ENCODE measurements around the gene TMEM175.

Gene TMEM175

DNA sequence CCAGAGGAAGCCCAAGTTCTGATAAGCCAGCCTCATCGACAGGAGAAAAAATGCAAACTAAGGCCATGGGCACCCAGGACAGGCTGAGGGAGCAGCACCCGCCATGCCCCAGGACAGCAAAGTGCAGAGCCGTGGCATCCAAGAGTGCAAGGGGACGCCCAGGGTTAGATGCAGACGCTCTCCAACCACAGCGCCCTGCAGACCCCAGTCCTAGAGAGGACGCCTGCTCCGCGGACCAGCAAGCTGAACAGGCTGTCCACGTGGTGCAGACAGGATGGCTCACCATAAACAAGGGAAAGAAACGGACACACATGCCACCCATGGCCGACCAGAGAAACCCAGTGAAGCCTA lies 32.7 kb upstream of the TMEM175 start:
- DNase-seq, result peak in 1 of 14 donors; percentile 69

DNA sequence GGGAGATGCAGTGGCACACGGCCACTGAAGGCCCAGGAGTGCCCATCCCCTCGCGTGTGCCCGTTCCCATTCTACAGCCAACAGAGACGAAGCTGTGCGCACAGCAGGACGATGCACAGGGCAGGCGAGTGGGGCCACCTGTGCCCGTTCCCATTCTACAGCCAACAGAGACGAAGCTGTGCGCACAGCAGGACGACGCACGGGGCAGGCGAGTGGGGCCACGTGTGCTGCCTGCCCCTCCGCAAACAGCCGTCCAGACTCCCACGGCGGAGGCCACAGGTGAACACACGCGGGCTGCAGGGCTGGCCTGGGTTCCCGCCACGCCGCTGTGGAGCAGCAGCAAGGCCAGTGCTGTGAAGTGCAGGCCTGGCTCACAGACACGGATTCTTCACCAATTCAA lies 32.2 kb upstream of the TMEM175 start:
- peak in 1 of 14 donors; percentile 72 for DNase-seq

DNA sequence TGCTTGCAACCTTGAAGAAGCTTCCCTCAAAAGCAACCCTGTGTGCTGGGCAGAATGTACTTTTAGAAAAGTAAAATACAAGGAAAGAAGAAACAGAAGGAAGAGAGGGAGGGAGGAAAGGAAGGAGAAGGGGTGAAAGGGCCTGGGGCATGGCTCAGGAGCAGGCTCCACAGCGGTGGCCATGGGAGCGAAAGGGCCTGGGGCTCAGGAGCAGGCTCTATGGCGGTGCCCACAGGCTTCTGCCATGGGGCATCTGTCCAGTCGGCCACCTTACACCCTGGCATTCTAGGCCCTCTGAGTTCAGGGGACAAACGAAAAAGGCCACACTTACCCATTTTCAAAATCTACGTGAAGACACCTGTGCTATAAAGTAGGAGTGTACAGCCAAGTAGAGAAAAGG lies 31.5 kb upstream of the TMEM175 start:
- DNase-seq, result no peak

DNA sequence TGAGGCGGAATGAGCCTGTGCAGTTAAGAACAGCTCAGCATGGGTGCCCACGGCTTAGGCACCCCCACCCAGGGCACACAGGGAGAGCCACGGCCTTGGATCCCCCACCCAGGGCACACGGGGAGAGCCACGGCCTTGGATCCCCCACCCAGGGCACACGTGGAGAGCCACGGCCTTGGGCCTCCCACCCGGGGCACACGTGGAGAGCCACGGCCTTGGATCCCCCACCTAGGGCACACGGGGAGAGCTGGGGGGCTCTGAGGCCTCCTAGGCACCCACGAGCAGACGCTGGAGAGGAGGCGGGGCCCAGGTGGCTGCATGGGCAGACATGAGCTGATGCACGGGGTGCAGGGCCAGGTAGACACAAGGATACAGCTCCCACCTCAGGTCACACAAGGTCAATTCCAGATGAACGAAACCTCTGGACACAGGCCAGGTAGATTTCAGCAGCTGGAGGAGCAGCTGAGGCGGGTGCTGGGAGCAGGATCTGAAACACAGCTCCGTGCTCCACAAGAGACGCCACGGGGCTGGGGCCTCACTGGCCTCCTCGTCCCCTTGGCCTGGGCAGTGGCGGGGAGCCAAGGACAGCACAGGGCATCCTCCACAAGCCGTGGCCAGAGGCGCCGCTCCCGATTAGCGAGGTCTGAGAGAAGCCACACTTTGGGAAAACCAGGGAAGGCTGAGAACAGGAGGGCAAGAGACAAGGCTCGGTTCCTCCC lies 30.9 kb upstream of the TMEM175 start:
- no peak for DNase-seq

DNA sequence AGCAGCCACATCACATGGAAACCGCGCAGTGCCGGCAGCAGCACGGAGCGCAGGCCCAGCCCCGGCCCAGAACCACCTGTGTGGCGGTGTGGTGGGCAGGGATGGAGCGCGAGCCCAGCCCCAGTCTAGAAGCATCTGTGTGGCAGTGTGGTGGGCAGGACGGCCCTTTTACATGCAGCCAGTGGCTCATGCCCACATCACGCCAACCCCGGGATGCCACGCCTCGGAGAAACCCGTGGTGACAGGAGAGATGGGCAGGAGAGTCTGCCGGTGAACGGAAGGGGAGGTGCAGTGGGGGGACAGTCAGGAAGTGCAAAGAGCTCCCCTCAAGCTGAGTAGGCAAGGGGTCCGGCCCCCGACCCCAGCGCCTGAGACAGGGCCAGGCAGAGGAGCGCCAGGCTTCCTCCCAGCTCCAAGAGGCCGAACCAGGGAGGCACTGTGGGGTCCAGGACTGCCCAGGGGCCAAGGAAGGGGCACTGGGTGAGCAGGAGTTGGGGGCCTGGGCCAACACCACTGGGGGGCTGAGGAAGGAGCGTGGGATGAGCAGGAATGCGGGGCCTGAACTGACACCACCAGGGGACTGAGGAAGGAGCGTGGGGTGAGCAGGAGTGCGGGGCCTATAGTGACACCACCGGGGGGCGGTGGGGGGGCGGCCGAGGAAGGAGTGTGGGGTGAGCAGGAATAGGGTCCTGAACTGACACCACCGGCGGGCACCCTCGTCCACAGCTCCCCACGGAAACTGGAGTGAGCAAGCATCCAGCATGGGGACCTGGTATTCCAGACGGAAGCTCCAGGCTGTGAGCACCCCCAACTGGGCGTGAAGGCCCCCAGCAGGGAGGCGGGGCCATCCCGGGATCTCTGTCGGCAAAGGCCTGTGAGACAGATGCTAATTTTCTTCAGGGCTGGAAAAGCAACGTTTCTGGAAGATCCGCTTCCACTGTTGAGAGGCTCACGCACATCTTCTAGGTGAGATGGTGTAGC lies 28.9 kb upstream of the TMEM175 start:
- no peak for DNase-seq

DNA sequence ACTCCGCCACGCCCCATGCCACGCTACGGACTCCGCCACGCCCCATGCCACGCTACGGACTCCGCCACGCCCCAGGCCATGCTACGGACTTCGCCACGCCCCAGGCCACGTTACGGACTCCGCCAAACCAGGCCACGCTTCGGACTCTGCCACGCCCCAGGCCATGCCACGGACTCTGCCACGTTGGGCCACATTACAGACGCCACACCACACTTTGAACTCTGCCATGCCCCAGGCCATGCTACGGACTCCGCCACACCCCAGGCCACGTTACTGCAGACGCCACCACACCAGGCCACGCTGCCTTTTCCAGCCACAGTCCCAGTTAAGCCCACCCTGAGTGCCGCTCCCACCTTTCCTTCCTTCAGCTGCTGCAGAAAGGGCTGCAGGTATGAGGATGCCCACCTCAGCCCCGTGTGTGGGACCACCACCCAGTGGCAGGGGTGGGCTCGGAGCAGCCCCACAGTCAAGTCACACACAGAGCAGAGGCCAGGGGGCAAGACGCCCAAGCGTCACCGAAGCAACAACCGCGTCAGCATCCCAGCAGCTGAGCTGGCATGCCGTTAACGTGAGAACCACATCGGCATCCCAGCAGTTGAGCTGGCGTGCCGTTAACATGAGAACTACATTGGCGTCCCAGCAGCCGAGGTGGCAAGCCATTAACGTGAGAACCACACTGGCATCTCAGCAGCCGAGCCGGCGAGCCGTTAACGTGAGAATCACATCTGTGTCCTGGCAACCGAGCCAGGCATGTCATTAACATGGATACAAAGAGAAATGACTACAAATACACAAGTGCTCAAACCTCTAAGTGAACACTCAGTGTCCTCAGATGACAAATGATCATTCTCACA lies 26.5 kb upstream of the TMEM175 start:
- no peak for DNase-seq

DNA sequence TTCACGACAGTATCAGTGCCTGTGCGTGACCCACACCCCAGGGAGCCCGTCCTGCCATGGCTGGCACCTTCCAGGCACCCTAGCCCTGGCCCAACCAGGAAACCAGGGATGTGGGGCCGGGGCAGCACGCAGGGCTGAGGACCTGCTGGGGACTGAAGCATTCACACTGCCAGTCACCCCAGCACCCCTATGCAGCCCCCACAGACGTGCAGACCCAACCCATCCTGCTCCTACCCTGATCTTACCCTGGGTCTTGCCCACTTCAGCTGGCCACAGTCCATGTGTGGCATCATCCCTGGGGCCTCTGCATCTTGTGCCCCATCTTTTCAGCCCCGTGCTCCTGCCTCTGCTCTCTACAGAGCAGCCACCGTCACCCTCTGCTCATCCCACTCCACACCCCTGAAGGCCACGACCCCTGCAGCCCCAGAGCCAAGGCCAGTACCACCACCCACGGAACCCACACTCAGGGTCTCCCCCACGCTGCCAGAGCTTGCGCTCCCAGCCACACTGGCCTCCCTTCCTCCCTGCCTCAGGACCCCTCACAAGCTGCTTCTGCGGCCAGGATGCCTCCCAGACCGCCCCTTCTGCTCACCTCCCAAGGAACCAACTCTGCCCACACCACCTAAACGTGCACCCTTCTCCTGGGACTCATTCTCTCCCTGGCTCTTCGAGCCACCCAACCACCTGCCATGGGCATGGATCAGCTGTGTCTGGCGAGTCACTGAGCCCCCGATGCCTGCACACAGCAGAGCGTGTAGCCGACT lies 25.7 kb upstream of the TMEM175 start:
- DNase-seq, result no peak

DNA sequence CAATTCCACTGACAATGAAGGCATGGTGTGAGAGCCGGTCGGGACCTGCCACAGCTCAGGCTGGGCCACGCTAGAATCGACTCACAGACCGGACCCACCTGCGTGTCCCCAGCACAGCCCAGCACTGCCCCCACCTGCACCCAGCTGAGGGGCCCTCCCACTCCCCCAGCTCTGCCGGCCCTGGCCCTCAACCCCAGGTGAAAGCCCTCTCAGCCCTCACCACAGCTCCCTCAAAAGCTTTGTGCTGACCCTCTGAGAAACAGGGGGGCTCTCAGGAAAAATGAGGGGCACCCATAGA lies 25.2 kb upstream of the TMEM175 start:
- DNase-seq, result no peak

DNA sequence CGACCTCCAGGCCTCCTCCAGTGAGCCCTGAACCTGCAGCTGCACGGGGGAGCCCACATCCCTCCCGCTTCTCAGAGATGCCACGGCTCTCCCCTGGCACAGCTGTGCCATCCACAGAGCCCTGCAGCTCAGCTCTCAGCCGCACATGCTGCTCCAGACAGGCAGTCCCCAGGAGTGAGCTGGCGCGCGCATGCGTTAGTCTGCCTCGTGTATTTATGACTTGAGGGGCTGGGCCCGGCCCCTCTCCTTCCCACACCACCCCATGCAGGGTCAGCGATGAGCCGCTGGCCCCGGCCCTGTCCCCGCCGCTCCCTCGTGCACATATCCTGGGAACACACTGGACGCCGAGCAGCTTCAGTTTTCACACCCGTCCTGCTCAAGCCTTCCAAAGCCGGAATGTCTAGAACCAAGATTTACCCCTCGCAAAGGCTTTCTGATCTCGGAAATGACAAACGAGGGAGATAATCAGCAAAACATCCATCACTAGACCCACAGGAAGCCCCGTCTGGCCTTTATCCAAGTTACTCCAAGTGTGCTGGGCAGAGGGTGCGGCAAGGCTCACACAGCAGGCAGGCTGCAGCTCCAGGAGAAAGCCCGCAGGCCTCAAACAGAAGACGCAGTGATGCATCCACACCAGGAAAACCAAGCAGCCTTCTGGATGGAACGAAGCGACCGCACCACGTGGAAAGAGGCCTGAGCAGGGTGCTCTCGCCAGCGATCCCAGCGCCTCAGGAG lies 24.4 kb upstream of the TMEM175 start:
- DNase-seq, result no peak

DNA sequence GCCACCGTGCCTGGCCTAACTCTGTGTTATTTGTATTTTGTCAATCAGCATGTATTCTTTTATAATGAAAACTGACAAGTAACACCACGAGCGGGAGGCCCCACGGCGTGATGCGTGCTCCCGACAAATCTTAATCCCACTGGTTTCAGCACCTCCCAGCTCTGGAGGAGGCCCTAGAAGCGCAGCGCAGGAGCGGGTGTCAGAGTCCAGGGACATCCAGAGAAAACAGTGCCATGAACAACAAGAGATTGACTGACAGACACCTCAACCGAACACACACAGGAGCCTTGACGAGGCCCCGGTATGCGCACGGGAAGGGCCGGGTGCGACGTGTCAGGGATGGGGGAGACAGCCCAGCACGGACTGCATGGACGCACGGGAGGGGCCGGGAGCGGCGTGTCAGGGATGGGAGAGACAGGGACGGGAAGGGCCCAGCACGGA lies 23.1 kb upstream of the TMEM175 start:
- DNase-seq, result no peak

DNA sequence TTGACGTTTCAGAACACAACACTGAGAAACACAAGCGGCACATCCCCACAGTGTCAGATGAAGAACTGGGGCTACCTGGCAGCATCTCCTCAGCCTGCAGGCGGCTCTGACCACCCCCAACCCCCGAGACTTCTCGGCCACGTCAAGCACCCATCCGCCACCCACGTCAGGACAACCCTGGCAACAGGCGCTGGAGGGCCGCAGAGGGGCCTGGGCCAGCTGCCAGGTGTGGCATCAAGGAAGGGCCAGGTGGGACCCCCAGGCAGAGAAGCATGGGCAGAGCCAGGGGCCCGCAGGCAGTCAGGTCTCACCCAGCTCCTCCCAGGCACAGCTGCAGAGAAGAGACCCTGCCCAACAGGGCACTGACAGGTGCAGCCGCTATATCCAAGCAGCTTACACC lies 22.4 kb upstream of the TMEM175 start:
- no peak for DNase-seq

DNA sequence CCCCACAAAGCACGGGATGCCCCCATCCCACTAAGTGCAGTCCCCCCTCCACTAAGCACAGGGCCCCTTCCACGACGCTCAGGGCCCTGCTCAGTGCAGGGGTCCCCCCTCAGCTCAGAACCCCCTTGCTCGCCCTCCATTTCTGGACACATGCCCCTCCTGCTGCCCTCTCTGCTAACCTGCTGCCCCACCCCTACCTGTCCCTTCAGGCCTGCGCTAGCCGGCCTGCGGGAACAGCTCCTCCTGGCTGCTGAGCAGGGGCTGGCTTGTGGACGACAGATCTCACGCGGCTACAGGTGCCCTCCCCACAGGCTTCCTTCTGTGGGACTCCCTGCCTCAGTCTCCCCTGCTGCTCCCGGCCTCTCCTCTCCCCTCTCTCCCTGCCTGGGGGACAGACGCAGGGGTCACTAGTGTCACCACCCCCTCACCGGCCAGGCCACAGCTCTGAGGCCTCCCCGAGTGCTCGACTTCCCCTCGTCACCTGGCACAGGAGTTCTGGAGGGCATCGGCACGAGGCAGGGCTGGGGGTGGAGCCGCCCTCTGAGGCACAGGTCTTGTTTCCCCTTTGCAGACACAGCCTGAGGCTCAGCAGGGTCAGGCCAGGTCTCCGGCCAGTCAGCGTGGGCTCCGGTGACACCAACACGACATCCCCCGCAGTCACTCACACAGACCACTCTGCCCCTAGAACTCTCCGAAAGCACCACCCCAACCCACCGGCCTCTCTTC lies 21.7 kb upstream of the TMEM175 start:
- DNase-seq, result no peak

DNA sequence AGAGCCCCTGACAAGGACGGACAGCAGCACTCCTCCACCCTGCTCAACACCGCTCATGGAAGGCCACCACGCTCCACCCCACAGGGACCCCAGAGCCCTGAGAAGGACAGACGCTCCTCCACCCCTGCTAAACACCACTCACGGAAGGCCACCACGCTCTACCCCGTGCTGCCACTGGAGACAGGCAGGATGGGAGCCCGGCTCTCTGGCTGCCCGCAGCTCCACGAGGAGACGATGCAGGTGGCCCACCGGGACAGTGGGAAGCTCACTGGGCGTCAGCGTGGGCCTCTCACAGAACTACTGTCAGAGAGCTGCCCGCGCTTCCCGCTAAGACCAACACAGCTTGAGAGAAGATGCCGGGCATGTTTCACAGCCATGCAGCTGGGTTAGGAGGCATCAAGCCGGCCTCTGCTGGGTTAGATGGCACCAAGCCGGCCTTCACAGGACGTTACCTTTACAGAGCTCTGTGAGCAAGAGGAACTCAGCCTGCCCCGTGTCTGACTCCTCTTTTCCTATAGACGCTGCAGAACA lies 21.0 kb upstream of the TMEM175 start:
- DNase-seq, result no peak

DNA sequence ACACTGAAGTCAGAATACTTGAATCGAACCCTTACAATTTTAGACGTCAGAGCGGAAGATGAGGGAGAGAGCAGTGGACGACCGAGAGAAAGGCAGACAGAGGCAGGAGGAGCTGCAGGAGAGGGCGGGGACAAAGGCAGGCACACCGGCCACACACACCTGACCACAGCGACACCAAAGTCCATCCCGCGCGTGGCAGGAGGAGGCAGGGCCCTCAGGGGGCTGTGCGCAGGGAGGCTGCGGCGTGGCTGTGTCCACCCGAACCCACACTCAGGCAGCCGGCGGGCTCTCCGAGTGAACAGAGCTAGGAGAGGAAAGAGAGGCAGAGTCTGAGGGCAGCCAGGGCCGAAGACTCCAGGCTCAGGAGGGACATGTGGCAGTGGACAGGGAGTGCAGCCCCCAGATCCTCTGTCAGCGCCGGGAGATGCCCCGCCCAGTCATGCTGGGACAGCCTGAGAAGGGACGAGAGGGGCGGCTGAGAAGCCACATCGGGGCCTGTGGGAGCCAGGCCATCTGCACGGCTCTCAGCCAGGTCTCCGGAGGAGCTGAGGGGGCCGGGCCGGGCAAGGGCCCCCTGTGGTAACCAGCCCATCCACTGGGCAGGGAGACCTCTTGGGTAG lies 20.3 kb upstream of the TMEM175 start:
- peak in 4 of 14 donors; percentile 13 to 71 (median 48) for DNase-seq

DNA sequence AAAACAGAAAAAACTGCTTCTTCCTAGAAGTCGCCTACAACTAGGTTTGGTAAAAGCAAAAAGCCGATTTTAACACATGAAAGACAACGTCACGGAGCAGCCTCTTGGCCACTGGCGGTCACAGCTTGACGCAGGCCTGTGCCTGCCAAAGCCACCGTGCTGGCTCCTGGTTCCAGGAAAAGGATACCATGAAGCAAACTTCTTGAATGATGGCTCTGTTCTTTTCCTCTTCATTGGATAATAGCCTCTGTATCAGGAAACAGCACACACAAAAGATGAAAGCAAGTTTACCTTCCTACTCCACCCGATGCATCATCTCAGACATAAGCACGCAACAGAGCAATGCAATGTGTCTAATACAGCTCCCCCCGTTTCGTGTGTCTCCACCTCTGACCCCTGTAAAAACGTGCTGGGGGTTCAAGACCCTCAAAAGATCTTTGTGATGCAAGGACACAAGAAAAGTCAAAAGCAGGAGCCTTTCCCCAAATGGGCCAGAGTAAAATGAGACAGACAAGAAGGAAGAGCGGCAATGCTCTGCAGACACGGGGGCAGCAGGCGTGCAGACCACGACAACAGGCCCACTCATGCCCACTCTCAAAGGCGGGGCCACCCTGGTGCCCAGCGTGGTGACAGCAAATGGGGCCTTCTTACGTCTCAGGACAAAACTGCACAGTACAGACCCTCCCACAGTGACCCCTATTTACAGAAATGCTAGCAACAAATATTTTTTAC lies 19.5 kb upstream of the TMEM175 start:
- peak in 5 of 14 donors; percentile 28 to 72 (median 40) for DNase-seq

DNA sequence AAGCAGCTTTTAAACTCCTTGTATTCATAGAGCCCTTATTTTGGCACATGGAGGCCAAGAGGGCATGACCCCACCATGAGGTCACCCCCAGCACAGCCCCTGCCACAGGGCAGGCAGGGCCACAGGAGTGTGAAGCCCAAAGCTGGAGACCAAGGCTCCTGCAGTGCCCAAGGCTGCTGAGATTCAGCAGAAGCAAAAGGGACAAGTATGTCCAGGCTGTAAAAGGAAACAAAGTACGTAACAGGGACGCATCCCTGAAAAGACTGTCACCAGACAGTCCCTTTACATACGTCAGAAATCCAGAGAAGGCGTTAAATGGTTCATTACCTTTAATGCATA lies 19.0 kb upstream of the TMEM175 start:
- no peak for DNase-seq

DNA sequence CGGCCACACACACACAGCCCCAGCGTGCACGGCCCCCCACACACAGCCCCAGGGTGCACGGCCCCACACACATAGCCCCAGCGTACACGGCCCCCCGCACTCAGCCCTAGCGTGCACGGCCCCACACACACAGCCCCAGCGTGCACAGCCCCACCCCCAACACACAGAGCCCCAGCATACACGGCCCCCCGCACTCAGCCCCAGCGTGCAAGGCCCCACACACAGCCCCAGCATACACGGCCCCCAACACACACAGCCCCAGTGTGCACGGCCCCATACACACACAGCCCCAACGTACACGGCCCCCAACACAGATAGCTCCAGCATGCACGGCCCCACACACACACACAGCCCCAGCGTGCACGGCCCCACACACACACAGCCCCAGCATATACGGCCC lies 17.7 kb upstream of the TMEM175 start:
- DNase-seq, result no peak

DNA sequence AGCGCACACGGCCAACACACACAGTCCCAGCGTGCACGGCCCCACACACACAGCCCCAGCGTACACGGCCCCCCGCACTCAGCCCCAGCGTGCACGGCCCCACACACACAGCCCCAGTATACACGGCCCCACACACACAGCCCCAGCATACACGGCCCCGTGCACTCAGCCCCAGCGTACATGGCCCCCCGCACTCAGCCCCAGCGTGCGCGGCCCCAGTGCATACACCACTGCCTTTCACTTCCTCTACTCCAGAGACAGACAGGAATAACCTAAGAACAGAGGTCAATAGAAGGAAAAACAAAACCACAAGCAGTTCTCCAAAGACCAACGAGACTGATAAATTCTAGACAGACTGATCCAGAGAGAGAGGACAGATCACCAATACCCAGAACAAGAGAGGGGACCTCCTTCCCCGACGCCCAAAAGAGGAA lies 17.2 kb upstream of the TMEM175 start:
- DNase-seq, result no peak

DNA sequence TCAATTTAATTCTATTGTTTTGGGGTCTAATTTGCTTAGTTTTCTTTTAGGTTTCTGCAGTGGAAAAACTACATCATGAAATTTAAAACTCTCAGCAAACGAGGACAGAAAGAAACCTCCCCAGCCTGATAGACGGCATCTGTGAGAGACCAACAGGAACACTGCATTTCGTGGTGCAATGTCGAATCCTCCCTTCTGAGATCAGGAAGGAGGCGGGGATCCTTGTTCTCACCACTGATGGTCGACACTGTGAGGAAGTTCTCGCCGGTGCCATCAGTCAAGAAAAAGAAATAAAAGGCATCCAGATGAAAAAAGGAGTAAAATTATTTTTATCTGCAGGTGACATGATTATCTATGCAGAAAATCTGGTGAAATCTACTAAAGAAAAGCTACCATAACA lies 16.7 kb upstream of the TMEM175 start:
- no peak for DNase-seq

All from C1 segment of cervical spinal cord (tissue), 14 donors.